HG03175 (cell line): ENCODE data around the gene GMPPA.

Experiments
- ATAC-seq: cut with Tn5 transposase; IDR thresholded peaks from one replicate; pipeline ENCODE4 v1.9.1; 2021; ENCODE audit warnings: mild to moderate bottlenecking, moderate library complexity; ENCODE audit not compliant: unreplicated experiment

Gene GMPPA

GRCh38 chr2:219553168-219553417 is 54.4 kb downstream of the GMPPA start:
- ATAC-seq, result no peak

- ATAC-seq, result no peak
Observed at GRCh38 chr2:219553463-219553963, 54.8 kb downstream of the GMPPA start.

GRCh38 chr2:219554350-219554749 is 55.7 kb downstream of the GMPPA start:
- no peak for ATAC-seq

GRCh38 chr2:219555956-219556355 is 57.3 kb downstream of the GMPPA start:
- ATAC-seq, result no peak

GRCh38 chr2:219556413-219556812 is 57.7 kb downstream of the GMPPA start:
- no peak for ATAC-seq
